ENCODE results near the gene ULK4. TPM values are rescaled to one million over a fixed set of nuclear protein-coding genes. Genes with fewer than 3 reads are reported as not detected.
A peak's percentile ranks its signal among the peaks of the same experiment; 100 is the strongest.

Gene ULK4
- total RNA-seq, 1 experiment from 2014 or later, result 14.3 TPM

DNA sequence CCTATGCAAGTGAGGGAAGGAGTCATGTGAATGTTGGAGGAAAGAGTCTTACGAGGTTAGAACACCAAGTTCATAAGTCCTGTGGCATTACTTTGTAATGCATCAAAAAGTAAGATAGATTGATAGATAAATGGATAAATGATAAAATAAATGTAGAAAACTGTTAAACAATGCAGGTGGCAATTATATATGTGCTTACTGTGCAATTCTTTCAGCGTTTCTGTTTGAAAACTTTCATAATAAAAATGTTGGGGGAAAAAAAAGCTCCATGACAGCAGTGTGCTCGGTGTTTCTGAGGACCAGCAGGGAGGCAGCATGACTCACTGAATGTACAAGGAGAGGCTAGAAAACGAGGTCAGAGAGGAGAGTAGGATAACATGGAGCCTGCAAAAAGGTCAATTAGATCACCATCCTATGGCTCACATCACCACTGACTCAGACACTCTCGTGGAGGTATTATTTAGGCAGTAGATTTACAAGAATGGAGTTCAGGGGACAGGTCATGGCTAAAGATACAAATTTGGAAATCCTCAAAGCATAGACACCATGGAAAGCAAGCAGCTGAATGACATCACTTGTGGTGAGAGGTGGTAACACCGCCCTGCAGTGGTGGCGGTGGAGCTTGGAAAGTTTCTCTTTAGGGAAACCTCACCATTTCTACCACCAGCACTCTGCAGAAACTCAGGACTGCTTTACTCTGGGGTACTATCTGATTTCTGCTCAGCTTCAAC is 542.8 kb downstream of the ULK4 start:
- Histone ChIP-seq H3K27ac (ENCODE audit: low read length) (no peak overlapping the region), H3K4me3 (ENCODE audit: low read depth in 2 of 2, low read length in 2 of 2) (no peak overlapping the region), H3K27me3 (ENCODE audit: control insufficient read depth, insufficient read depth, low read length) (no peaks in the 10 kb centered on the region), H3K4me1 (ENCODE audit: control insufficient read depth, insufficient read depth, low read length) (no peaks in the 10 kb centered on the region), H3K36me3 (ENCODE audit: control insufficient read depth, insufficient read depth, low read length) (no peaks in the 10 kb centered on the region; the same call in 1 of the 2 replicates), H3K9me3 (ENCODE audit: control insufficient read depth, insufficient read depth, low read depth, low read length) (no peaks in the 10 kb centered on the region)
- intact Hi-C loops (cut with micrococcal nuclease; ENCODE audit: unreplicated experiment), result no loop called here
- BruUV-seq (replicated peaks), result no TSS peak
- POLR2A ChIA-PET, result no interaction called here
- no peak for TF ChIP-seq TCF7L2 (IDR thresholded peaks at IDR 0.05; ENCODE audit: low read depth, low read length)
- TF ChIP-seq, protein P1, sequence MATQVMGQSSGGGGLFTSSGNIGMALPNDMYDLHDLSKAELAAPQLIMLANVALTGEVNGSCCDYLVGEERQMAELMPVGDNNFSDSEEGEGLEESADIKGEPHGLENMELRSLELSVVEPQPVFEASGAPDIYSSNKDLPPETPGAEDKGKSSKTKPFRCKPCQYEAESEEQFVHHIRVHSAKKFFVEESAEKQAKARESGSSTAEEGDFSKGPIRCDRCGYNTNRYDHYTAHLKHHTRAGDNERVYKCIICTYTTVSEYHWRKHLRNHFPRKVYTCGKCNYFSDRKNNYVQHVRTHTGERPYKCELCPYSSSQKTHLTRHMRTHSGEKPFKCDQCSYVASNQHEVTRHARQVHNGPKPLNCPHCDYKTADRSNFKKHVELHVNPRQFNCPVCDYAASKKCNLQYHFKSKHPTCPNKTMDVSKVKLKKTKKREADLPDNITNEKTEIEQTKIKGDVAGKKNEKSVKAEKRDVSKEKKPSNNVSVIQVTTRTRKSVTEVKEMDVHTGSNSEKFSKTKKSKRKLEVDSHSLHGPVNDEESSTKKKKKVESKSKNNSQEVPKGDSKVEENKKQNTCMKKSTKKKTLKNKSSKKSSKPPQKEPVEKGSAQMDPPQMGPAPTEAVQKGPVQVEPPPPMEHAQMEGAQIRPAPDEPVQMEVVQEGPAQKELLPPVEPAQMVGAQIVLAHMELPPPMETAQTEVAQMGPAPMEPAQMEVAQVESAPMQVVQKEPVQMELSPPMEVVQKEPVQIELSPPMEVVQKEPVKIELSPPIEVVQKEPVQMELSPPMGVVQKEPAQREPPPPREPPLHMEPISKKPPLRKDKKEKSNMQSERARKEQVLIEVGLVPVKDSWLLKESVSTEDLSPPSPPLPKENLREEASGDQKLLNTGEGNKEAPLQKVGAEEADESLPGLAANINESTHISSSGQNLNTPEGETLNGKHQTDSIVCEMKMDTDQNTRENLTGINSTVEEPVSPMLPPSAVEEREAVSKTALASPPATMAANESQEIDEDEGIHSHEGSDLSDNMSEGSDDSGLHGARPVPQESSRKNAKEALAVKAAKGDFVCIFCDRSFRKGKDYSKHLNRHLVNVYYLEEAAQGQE (IDR thresholded peaks at IDR 0.05; ENCODE audit: insufficient read depth in 1 of 2, low read depth in 2 of 2, low read length in 1 of 2), result no peak
- TF ChIP-seq SIN3A (IDR thresholded peaks at IDR 0.05; ENCODE audit: borderline replicate concordance, insufficient read depth, low read depth, low read length), result no peak
- TF ChIP-seq, protein P2, sequence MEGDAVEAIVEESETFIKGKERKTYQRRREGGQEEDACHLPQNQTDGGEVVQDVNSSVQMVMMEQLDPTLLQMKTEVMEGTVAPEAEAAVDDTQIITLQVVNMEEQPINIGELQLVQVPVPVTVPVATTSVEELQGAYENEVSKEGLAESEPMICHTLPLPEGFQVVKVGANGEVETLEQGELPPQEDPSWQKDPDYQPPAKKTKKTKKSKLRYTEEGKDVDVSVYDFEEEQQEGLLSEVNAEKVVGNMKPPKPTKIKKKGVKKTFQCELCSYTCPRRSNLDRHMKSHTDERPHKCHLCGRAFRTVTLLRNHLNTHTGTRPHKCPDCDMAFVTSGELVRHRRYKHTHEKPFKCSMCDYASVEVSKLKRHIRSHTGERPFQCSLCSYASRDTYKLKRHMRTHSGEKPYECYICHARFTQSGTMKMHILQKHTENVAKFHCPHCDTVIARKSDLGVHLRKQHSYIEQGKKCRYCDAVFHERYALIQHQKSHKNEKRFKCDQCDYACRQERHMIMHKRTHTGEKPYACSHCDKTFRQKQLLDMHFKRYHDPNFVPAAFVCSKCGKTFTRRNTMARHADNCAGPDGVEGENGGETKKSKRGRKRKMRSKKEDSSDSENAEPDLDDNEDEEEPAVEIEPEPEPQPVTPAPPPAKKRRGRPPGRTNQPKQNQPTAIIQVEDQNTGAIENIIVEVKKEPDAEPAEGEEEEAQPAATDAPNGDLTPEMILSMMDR (IDR thresholded peaks at IDR 0.05), result no peak
- TF ChIP-seq POLR2AphosphoS5 (IDR thresholded peaks at IDR 0.05; ENCODE audit: low read depth, low read length), result no peak
- peak; percentile 69 for DNase-seq (ENCODE audit: low read depth, low spot score)
- in situ Hi-C loops (cut with HindIII; ENCODE audit: low pct_unique_long_range_greater_than_20kb, low sequenced_read_pairs), result no loop called here
- CTCF ChIA-PET, result no interaction called here
- ATAC-seq, result peak; percentile 71; the same call in 1 of the 2 replicates

DNA sequence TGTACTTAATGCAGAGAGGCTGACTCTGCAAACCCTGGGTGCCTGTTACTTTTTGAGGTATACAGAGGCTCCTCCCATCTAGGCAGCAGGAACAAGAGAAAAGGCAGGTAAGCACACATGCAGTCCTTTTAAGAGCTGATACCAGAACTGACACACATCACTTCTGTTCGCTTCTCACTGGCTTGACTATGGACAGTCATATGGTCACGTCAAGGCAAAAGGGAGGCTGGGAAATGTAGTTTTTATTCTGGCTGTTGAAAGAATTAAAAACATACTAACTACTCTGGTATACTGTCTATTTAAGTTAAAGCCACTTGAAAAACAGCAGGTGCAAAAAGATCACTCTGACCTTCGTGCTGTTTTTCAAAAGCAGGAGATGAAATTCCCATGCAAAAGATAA is 544.3 kb downstream of the ULK4 start:
- TF ChIP-seq SIN3A (IDR thresholded peaks at IDR 0.05; ENCODE audit: borderline replicate concordance, insufficient read depth, low read depth, low read length) (no peak), POLR2AphosphoS5 (IDR thresholded peaks at IDR 0.05; ENCODE audit: low read depth, low read length) (no peak), TCF7L2 (IDR thresholded peaks at IDR 0.05; ENCODE audit: low read depth, low read length) (no peak)
- TF ChIP-seq, protein P1 (IDR thresholded peaks at IDR 0.05; ENCODE audit: insufficient read depth in 1 of 2, low read depth in 2 of 2, low read length in 1 of 2), result no peak
- TF ChIP-seq, protein P2 (IDR thresholded peaks at IDR 0.05), result no peak
- BruUV-seq (replicated peaks), result no TSS peak
- ATAC-seq (no peak), DNase-seq (ENCODE audit: low read depth, low spot score) (no peak)
- in situ Hi-C loops (cut with HindIII; ENCODE audit: low pct_unique_long_range_greater_than_20kb, low sequenced_read_pairs) (no loop called here), intact Hi-C loops (cut with micrococcal nuclease; ENCODE audit: unreplicated experiment) (no loop called here)
- Histone ChIP-seq H3K27ac (ENCODE audit: low read length) (no peak overlapping the region), H3K4me1 (ENCODE audit: control insufficient read depth, insufficient read depth, low read length) (no peaks in the 10 kb centered on the region), H3K36me3 (ENCODE audit: control insufficient read depth, insufficient read depth, low read length) (no peaks in the 10 kb centered on the region), H3K27me3 (ENCODE audit: control insufficient read depth, insufficient read depth, low read length) (no peaks in the 10 kb centered on the region), H3K9me3 (ENCODE audit: control insufficient read depth, insufficient read depth, low read depth, low read length) (no peaks in the 10 kb centered on the region), H3K4me3 (ENCODE audit: low read depth in 2 of 2, low read length in 2 of 2) (no peak overlapping the region)
- CTCF ChIA-PET, result no interaction called here
- POLR2A ChIA-PET, result no interaction called here
